Nephron (organoid): ENCODE measurements around the gene NCEH1.
"Not testable (repeated sequence)": the region's sequence is repeated elsewhere in the genome, so short reads cannot be mapped to it uniquely, and the experiment has no call there.

Experiments used
- H3K27ac Mint-ChIP-seq, 3 experiments: 2 replicates each; pipeline ENCODE4 v1.8.0; 2020; ENCODE audit warnings: mixed read lengths in 3 of 3, mild to moderate bottlenecking in 2 of 3, moderate library complexity in 1 of 3
- H3K27me3 Mint-ChIP-seq: 2 replicates; pipeline ENCODE4 v1.8.0; 2021; ENCODE audit warnings: low read depth, mild to moderate bottlenecking, moderate library complexity, mixed read lengths
- H3K36me3 Mint-ChIP-seq: 2 replicates; pipeline ENCODE4 v1.8.0; 2020; ENCODE audit warnings: low read depth, mixed read lengths
- H3K4me1 Mint-ChIP-seq: 2 replicates; pipeline ENCODE4 v1.8.0; 2020; ENCODE audit warnings: mixed read lengths
- H3K4me3 Mint-ChIP-seq, 3 experiments: 2 replicates each; pipeline ENCODE4 v1.8.0; 2020; ENCODE audit warnings: mild to moderate bottlenecking in 3 of 3, mixed read lengths in 3 of 3, moderate library complexity in 2 of 3
- H3K9me3 Mint-ChIP-seq: 2 replicates; pipeline ENCODE4 v1.8.0; 2020; ENCODE audit warnings: mixed read lengths
- CTCF ChIP-seq, 3 experiments: fragments of 200-600 bp; sonication (generic); IDR thresholded peaks; one replicate each; pipeline ENCODE4 v1.5.0; 2021; ENCODE audit warnings: antibody characterized with exemption in 3 of 3; ENCODE audit not compliant: unreplicated experiment in 3 of 3

NCEH1 gene

DNA sequence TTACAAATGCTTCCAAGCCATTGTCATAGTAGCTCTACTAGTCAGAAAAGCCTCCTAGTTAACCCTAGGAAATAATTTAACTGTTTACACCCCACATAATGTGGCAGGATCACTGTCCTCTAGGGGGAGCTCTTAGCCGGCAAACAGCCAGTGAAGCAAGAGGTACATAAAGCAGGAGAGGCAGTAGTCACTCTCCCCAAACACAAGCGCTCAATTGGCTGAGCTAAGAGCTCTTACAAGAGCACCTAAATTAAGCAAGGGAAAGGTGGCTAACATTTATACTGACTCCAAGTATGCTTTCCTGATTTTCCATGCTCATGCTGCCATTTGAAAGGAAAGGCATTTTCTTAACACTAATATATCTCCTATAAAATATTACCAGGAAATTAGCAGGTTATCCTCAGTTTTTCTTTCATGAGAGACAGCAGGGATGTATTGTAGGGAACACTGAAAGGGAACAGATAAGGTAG lies 37.6 kb downstream of the NCEH1 start:
- peaks cover 9% of the 10 kb centered on the region for H3K4me1 Mint-ChIP-seq
- TF ChIP-seq CTCF (IDR thresholded peaks at IDR 0.05; ENCODE audit: unreplicated experiment in 3 of 3): peak; percentile 34 to 56 (median 37)
- H3K9me3 Mint-ChIP-seq: no peaks in the 10 kb centered on the region
- no peak overlapping the region for H3K4me3 Mint-ChIP-seq
- no peaks in the 10 kb centered on the region for H3K27me3 Mint-ChIP-seq
- no peak overlapping the region for H3K27ac Mint-ChIP-seq
- no peaks in the 10 kb centered on the region for H3K36me3 Mint-ChIP-seq

- H3K36me3 Mint-ChIP-seq: peaks cover 9% of the 10 kb centered on the region
- H3K9me3 Mint-ChIP-seq: peaks cover 16% of the 10 kb centered on the region
- H3K27me3 Mint-ChIP-seq: no peaks in the 10 kb centered on the region
- H3K27ac Mint-ChIP-seq: no peak overlapping the region
- H3K4me1 Mint-ChIP-seq: peaks cover 6% of the 10 kb centered on the region
- no peak for TF ChIP-seq CTCF (IDR thresholded peaks at IDR 0.05; ENCODE audit: unreplicated experiment in 3 of 3)
- no peak overlapping the region for H3K4me3 Mint-ChIP-seq
Measured at GRCh38 chr3:172669021-172669420, 41.8 kb downstream of the NCEH1 start.

GRCh38 chr3:172666873-172667694 lies 43.8 kb downstream of the NCEH1 start:
- Mint-ChIP-seq H3K4me1 (peaks cover 6% of the 10 kb centered on the region), H3K27me3 (no peaks in the 10 kb centered on the region), H3K27ac (peak overlapping the region in 2 of 3 experiments; percentile 30 to 33), H3K36me3 (peaks cover 9% of the 10 kb centered on the region), H3K4me3 (no peak overlapping the region), H3K9me3 (peaks cover 19% of the 10 kb centered on the region)
- peak; percentile 75 to 84 (median 75) for TF ChIP-seq CTCF (IDR thresholded peaks at IDR 0.05; ENCODE audit: unreplicated experiment in 3 of 3)

GRCh38 chr3:172666181-172666872 lies 44.5 kb downstream of the NCEH1 start:
- H3K4me1 Mint-ChIP-seq: peaks cover 6% of the 10 kb centered on the region
- peaks cover 22% of the 10 kb centered on the region for H3K9me3 Mint-ChIP-seq
- H3K4me3 Mint-ChIP-seq: no peak overlapping the region
- peaks cover 9% of the 10 kb centered on the region for H3K36me3 Mint-ChIP-seq
- no peaks in the 10 kb centered on the region for H3K27me3 Mint-ChIP-seq
- no peak for TF ChIP-seq CTCF (IDR thresholded peaks at IDR 0.05; ENCODE audit: unreplicated experiment in 3 of 3)
- H3K27ac Mint-ChIP-seq: peak overlapping the region in 2 of 3 experiments; percentile 30 to 33

DNA sequence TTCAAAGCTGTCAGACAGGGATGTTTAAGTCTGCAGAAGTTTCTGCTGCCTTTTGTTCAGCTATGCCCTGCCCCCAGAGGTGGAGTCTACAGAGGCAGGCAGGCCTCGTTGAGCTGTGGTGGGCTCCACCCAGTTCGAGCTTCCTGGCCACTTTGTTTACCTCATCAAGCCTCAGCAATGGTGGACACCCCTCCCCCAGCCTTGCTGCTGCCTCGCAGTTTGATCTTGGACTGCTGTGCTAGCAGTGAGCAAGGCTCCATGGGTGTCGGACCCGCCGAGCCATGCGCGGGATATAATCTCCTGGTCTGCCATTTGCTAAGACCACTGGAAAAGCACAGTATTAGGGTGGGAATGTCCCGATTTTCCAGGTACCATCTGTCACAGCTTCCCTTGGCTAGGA lies 45.4 kb downstream of the NCEH1 start:
- not testable (repeated sequence) for H3K27me3 Mint-ChIP-seq, H3K4me3 Mint-ChIP-seq, H3K36me3 Mint-ChIP-seq, H3K27ac Mint-ChIP-seq, H3K4me1 Mint-ChIP-seq
- H3K9me3 Mint-ChIP-seq: peaks cover 22% of the 10 kb centered on the region

GRCh38 chr3:172660421-172660820 lies 50.4 kb downstream of the NCEH1 start:
- not testable (repeated sequence) for H3K27me3 Mint-ChIP-seq, H3K4me3 Mint-ChIP-seq, H3K27ac Mint-ChIP-seq, H3K36me3 Mint-ChIP-seq
- Mint-ChIP-seq H3K4me1 (peaks cover 13% of the 10 kb centered on the region), H3K9me3 (peaks cover 17% of the 10 kb centered on the region)
